ENCODE data around the gene ANKRD24.

- no peak for TF ChIP-seq POLR2AphosphoS5 (IDR thresholded peaks at IDR 0.05)
- TF ChIP-seq CTCF (IDR thresholded peaks at IDR 0.05) = no peak
Observed at GRCh38 chr19:4232614-4233281, 50.3 kb downstream of the ANKRD24 start.
